Ascending aorta (tissue), 2 donors: Measurements from ENCODE around the gene SPG7. TPM values are rescaled to one million over a fixed set of nuclear protein-coding genes. Genes with fewer than 3 reads are reported as not detected.

Source experiments
- DNase-seq, 2 donors: peaks; one replicate each; pipeline ENCODE4 v3.0.0-alpha.2; 2019; ENCODE audit warnings: low spot score in 2 of 2
- H3K27ac ChIP-seq, 2 donors: fragments of 200-600 bp; sonication (generic); one replicate each; pipeline ENCODE4 v1.5.1; 2016 to 2017; ENCODE audit warnings: mild to moderate bottlenecking in 1 of 2
- H3K27me3 ChIP-seq: fragments of 200-600 bp; sonication (generic); one replicate; pipeline ENCODE4 v1.5.1; 2017
- H3K36me3 ChIP-seq, 2 donors: fragments of 200-600 bp; sonication (generic); one replicate each; pipeline ENCODE4 v1.5.1; 2016
- H3K4me1 ChIP-seq, 2 donors: fragments of 200-600 bp; sonication (generic); one replicate each; pipeline ENCODE4 v1.5.1; 2016 to 2017; ENCODE audit warnings: mild to moderate bottlenecking in 1 of 2
- H3K4me3 ChIP-seq, 2 donors: fragments of 200-600 bp; sonication (generic); one replicate each; pipeline ENCODE4 v1.5.1; 2016 to 2017; ENCODE audit warnings: mild to moderate bottlenecking in 1 of 2
- H3K9me3 ChIP-seq, 2 donors: fragments of 200-600 bp; sonication (generic); one replicate each; pipeline ENCODE4 v1.5.1; 2016
- CTCF ChIP-seq, 3 experiments: fragments of 200-600 bp in 2 of 3; fragments of 450-650 bp in 1 of 3; sonication (generic) in 2 of 3; IDR thresholded peaks; one replicate each; pipeline ENCODE4 v1.5.1; 2016 to 2019; ENCODE audit warnings: antibody characterized with exemption in 3 of 3, mild to moderate bottlenecking in 1 of 3, moderate library complexity in 1 of 3
- intact Hi-C: fragments of 100-400 bp; cut with DNase I; formaldehyde crosslinking; loops from one replicate; pipeline ENCODE4 v1.15.1; 2023
- total RNA-seq: library from RNA; depleted of rRNA; stranded (reverse); fragments of >200 nt; gene quantifications from one replicate; pipeline ENCODE4 v1.1.0, GENCODE V29; 2016

The SPG7 gene
- total RNA-seq, 1 donor from 2014 or later = 108 TPM

GRCh38 chr16:89572073-89572484 is 63.9 kb downstream of the SPG7 start:
- Histone ChIP-seq H3K27ac (no peak overlapping the region), H3K9me3 (no peaks in the 10 kb centered on the region), H3K4me1 (peaks cover 7 to 10% of the 10 kb centered on the region in 2 donors), H3K36me3 (no peaks in the 10 kb centered on the region), H3K4me3 (no peak overlapping the region), H3K27me3 (peaks cover 4% of the 10 kb centered on the region)
- intact Hi-C loops = no loop called here
- TF ChIP-seq CTCF (IDR thresholded peaks at IDR 0.05) = no peak
- DNase-seq = no peak

- Histone ChIP-seq H3K4me1 (peaks cover 7 to 10% of the 10 kb centered on the region in 2 donors), H3K9me3 (no peaks in the 10 kb centered on the region), H3K27ac (no peak overlapping the region), H3K36me3 (no peaks in the 10 kb centered on the region), H3K4me3 (no peak overlapping the region), H3K27me3 (peaks cover 4% of the 10 kb centered on the region)
- no peak for TF ChIP-seq CTCF (IDR thresholded peaks at IDR 0.05)
- DNase-seq = no peak
- intact Hi-C loops = no loop called here
Observed at GRCh38 chr16:89572485-89573205, 64.4 kb downstream of the SPG7 start.

GRCh38 chr16:89573826-89574680 is 65.8 kb downstream of the SPG7 start:
- H3K4me3 ChIP-seq = no peak overlapping the region
- intact Hi-C loops = no loop called here
- no peak for TF ChIP-seq CTCF (IDR thresholded peaks at IDR 0.05)
- DNase-seq = no peak
- H3K36me3 ChIP-seq = no peaks in the 10 kb centered on the region
- no peaks in the 10 kb centered on the region for H3K9me3 ChIP-seq
- H3K27ac ChIP-seq = no peak overlapping the region
- peaks cover 4% of the 10 kb centered on the region for H3K27me3 ChIP-seq
- peaks cover 7 to 10% of the 10 kb centered on the region in 2 donors for H3K4me1 ChIP-seq

GRCh38 chr16:89574681-89575246 is 66.6 kb downstream of the SPG7 start:
- H3K9me3 ChIP-seq = no peaks in the 10 kb centered on the region
- H3K4me3 ChIP-seq = peak overlapping the region; percentile 11 to 44
- no peak for DNase-seq
- intact Hi-C loops = no loop called here
- peaks cover 4% of the 10 kb centered on the region for H3K27me3 ChIP-seq
- peaks cover 7 to 10% of the 10 kb centered on the region in 2 donors for H3K4me1 ChIP-seq
- no peak overlapping the region for H3K27ac ChIP-seq
- H3K36me3 ChIP-seq = no peaks in the 10 kb centered on the region
- peak; percentile 19 to 53 (median 41) for TF ChIP-seq CTCF (IDR thresholded peaks at IDR 0.05)

- no peaks in the 10 kb centered on the region for H3K36me3 ChIP-seq
- no peak within 1 kb of the TSS for H3K27ac ChIP-seq
- DNase-seq = no peak
- no peaks in the 10 kb centered on the region for H3K9me3 ChIP-seq
- H3K4me3 ChIP-seq = peak within 1 kb of the TSS; percentile 11 to 44
- H3K4me1 ChIP-seq = peaks cover 7 to 10% of the 10 kb centered on the region in 2 donors
- no peak for TF ChIP-seq CTCF (IDR thresholded peaks at IDR 0.05)
- peaks cover 4% of the 10 kb centered on the region for H3K27me3 ChIP-seq
- intact Hi-C loops = no loop called here
Observed at GRCh38 chr16:89575247-89576152, 67.3 kb downstream of the SPG7 start, which contains the start of gene CPNE7. Gene CPNE7 (plus strand): TSS chr16:89575758. CDS start chr16:89575898, 140 bp downstream.
